Measurements from ENCODE around the gene TSEN15. TPM values are rescaled to one million over a fixed set of nuclear protein-coding genes. Genes with fewer than 3 reads are reported as not detected.

Gene TSEN15
- total RNA-seq, 1 experiment from 2014 or later: 31.1 TPM

DNA sequence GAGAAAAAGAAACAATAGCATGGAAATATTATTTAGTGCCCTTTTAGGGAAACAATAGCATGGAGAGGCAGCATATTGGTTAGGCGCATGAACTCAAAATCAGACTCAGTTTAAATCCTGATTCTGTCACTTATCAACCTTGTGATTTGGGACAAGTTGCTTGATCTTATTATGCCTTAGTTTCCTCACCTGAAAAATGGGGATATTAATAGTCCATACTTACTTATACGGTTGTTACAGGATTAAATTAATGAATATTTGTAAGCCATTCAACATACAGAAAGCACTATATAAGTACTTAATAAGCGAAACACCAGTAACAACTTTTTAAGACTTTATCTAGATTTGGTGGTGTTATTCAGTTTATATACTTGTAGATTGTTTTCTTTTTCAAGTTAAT is 1.2 kb downstream of the TSEN15 start:
- intact Hi-C loops (cut with micrococcal nuclease): loop anchor here (5.0 kb wide), 1 partner anchor 865 kb away; the partner anchor contains the start of gene LAMC2
- RAD21 ChIA-PET (ENCODE audit: low non-redundant PET in 1 of 2, low total read pairs in 2 of 2, uncharacterized antibody in 2 of 2, unreplicated experiment in 2 of 2): no interaction called here
- H3K4me3 ChIP-seq (replicated peaks in 1 of 2; ENCODE audit: low read depth in 1 of 2, low read length in 2 of 2): peak overlapping the region; percentile 76 to 81
- no peak for DNase-seq (ENCODE audit: low read depth, low spot score)
- H3K9me3 ChIP-seq (ENCODE audit: control insufficient read depth in 1 of 2, insufficient read depth in 1 of 2, low read depth in 1 of 2, low read length in 2 of 2): no peaks in the 10 kb centered on the region
- ATAC-seq: no peak
- no TSS peak for BruUV-seq (replicated peaks)
- peaks cover 2 to 36% of the 10 kb centered on the region in 2 experiments; a peak in 3 of 4 replicates for H3K4me1 ChIP-seq (ENCODE audit: control insufficient read depth in 1 of 2, insufficient read depth in 2 of 2, low read length in 2 of 2)
- H3K4me2 ChIP-seq (ENCODE audit: low read length): peak overlapping the region; percentile 93
- TF ChIP-seq CBX3 (IDR thresholded peaks at IDR 0.05; ENCODE audit: low read depth): no peak
- H3K9me2 ChIP-seq (ENCODE audit: insufficient read depth): 0 out of 2 replicates have a peak, but pooled peaks cover 3% of the 10 kb centered on the region
- CTCF ChIA-PET: no interaction called here
- no peak overlapping the region for H2AFZ ChIP-seq (ENCODE audit: low read depth, low read length, poor library complexity, severe bottlenecking)
- 0 out of 4 replicates have a peak, but pooled peaks cover 0 to 5% of the 10 kb centered on the region in 2 experiments for H3K36me3 ChIP-seq (ENCODE audit: control insufficient read depth in 1 of 2, insufficient read depth in 2 of 2, low read length in 2 of 2)
- peak overlapping the region; percentile 77 for H3K9ac ChIP-seq (ENCODE audit: low read length)
- H3K27me3 ChIP-seq (ENCODE audit: insufficient read depth, low read length): no peaks in the 10 kb centered on the region; the same call in 1 of the 2 replicates
- peaks cover 23% of the 10 kb centered on the region for H3K79me2 ChIP-seq (ENCODE audit: insufficient read depth, low read length)
- H4K20me1 ChIP-seq (ENCODE audit: insufficient read depth): no peaks in the 10 kb centered on the region
- POLR2A ChIA-PET: no interaction called here
- no peak overlapping the region; the same call in 1 of the 2 replicates for H3K27ac ChIP-seq (ENCODE audit: low read depth, low read length)

DNA sequence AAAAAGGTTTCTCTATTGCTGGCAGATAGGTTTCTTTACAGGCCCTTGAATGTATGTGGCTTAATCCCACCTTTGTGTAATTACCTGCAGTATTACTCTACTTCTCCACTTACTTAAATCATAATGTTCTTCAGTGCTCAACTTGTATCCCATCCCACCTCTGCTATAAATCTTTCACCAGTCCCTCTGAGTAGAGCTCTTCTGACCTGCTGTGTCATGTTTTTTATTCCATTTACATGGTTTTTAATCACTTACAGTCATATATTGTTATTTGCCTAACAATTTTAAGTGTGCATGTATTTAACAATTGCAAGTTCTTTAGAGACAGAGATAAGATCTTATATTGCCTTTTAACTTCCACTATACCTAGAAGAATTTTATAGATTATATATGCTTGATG is 2.4 kb downstream of the TSEN15 start:
- peaks cover 2 to 36% of the 10 kb centered on the region in 2 experiments; a peak in 3 of 4 replicates for H3K4me1 ChIP-seq (ENCODE audit: control insufficient read depth in 1 of 2, insufficient read depth in 2 of 2, low read length in 2 of 2)
- H3K79me2 ChIP-seq (ENCODE audit: insufficient read depth, low read length): peaks cover 23% of the 10 kb centered on the region
- H2AFZ ChIP-seq (ENCODE audit: low read depth, low read length, poor library complexity, severe bottlenecking): no peak overlapping the region
- no peaks in the 10 kb centered on the region; the same call in 1 of the 2 replicates for H3K27me3 ChIP-seq (ENCODE audit: insufficient read depth, low read length)
- H3K9me2 ChIP-seq (ENCODE audit: insufficient read depth): 0 out of 2 replicates have a peak, but pooled peaks cover 3% of the 10 kb centered on the region
- intact Hi-C loops (cut with micrococcal nuclease): loop anchor here (5.0 kb wide), 1 partner anchor 867 kb away; the partner anchor contains the start of gene LAMC2
- 0 out of 2 replicates have a peak overlapping the region, but pooled peaks have one; percentile 0 for H3K4me2 ChIP-seq (ENCODE audit: low read length)
- H3K9me3 ChIP-seq (ENCODE audit: control insufficient read depth in 1 of 2, insufficient read depth in 1 of 2, low read depth in 1 of 2, low read length in 2 of 2): no peaks in the 10 kb centered on the region
- DNase-seq (ENCODE audit: low read depth, low spot score): no peak
- no peak overlapping the region for H3K27ac ChIP-seq (ENCODE audit: low read depth, low read length)
- ChIA-PET RAD21 (ENCODE audit: low non-redundant PET in 1 of 2, low total read pairs in 2 of 2, uncharacterized antibody in 2 of 2, unreplicated experiment in 2 of 2) (no interaction called here), POLR2A (no interaction called here), CTCF (no interaction called here)
- H3K9ac ChIP-seq (ENCODE audit: low read length): no peak overlapping the region
- no peak for ATAC-seq
- 0 out of 4 replicates have a peak, but pooled peaks cover 0 to 5% of the 10 kb centered on the region in 2 experiments for H3K36me3 ChIP-seq (ENCODE audit: control insufficient read depth in 1 of 2, insufficient read depth in 2 of 2, low read length in 2 of 2)
- H4K20me1 ChIP-seq (ENCODE audit: insufficient read depth): no peaks in the 10 kb centered on the region
- TF ChIP-seq RAD21 (IDR thresholded peaks at IDR 0.05; ENCODE audit: low read depth) (no peak), CBX3 (IDR thresholded peaks at IDR 0.05; ENCODE audit: low read depth) (no peak), JUND (IDR thresholded peaks at IDR 0.05) (no peak), YY1 (IDR thresholded peaks at IDR 0.05; ENCODE audit: extremely low read depth, insufficient replicate concordance, low read depth, low read length) (no peak), SRF (IDR thresholded peaks at IDR 0.05; ENCODE audit: low read depth) (no peak), EZH2 (IDR thresholded peaks at IDR 0.05) (no peak), ZFX (IDR thresholded peaks at IDR 0.05) (no peak), EGR1 (IDR thresholded peaks at IDR 0.05; ENCODE audit: low read depth) (no peak)
- H3K4me3 ChIP-seq (replicated peaks in 1 of 2; ENCODE audit: low read depth in 1 of 2, low read length in 2 of 2): no peak overlapping the region
- BruUV-seq (replicated peaks): no TSS peak
